Effector memory CD8-positive, alpha-beta T cell (primary cell): ENCODE measurements around the gene RAB4A.

Experiments
- ATAC-seq: fragments of 150-1000 bp; cut with Tn5 transposase; replicated peaks from 2 replicates; pipeline ENCODE4 v1.10.0; 2021; ENCODE audit warnings: mild to moderate bottlenecking, moderate library complexity
- DNase-seq, 3 experiments: peaks; one replicate each; pipeline ENCODE4 v3.0.0; 2021
- H3K27ac Mint-ChIP-seq, 2 donors: one replicate each; pipeline ENCODE4 v1.8.0; 2022; ENCODE audit warnings: mild to moderate bottlenecking in 2 of 2, mixed read lengths in 2 of 2, moderate library complexity in 2 of 2
- H3K27me3 Mint-ChIP-seq, 2 donors: one replicate each; pipeline ENCODE4 v1.8.0; 2022; ENCODE audit warnings: mixed read lengths in 2 of 2
- H3K36me3 Mint-ChIP-seq: one replicate; pipeline ENCODE4 v1.8.0; 2022; ENCODE audit warnings: mild to moderate bottlenecking, moderate library complexity, mixed read lengths; ENCODE audit not compliant: insufficient read depth
- H3K4me1 Mint-ChIP-seq, 2 donors: one replicate each; pipeline ENCODE4 v1.8.0; 2022; ENCODE audit warnings: low read depth in 2 of 2, mixed read lengths in 2 of 2
- H3K4me3 Mint-ChIP-seq, 2 donors: one replicate each; pipeline ENCODE4 v1.8.0; 2022; ENCODE audit warnings: mild to moderate bottlenecking in 2 of 2, mixed read lengths in 2 of 2, moderate library complexity in 2 of 2
- H3K9me3 Mint-ChIP-seq, 2 donors: one replicate each; pipeline ENCODE4 v1.8.0; 2022; ENCODE audit warnings: mixed read lengths in 2 of 2

RAB4A gene

DNA sequence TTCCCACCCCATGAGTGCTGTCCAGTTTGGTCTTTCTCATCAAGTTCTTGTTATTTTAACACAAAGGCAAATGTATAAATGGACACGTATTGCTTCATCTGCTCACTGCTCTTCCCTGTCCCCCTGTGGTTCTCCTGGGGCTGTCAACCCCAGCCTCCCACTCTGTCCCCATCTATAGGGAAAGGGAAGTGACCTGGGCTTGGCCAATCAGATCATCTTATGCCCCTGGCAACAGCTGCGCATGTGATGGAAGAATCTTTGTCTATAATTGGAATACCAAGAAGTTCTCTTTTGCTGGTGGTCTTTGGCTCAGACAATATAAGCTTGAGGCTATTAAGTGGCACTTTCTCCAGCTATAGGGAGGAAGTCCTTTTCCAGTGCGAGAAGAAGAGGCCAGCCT is 76.6 kb downstream of the RAB4A start:
- no peak overlapping the region for H3K4me3 Mint-ChIP-seq
- peaks cover 0 to 6% of the 10 kb centered on the region in 2 donors for H3K4me1 Mint-ChIP-seq
- peaks cover 12% of the 10 kb centered on the region for H3K36me3 Mint-ChIP-seq
- no peaks in the 10 kb centered on the region for H3K9me3 Mint-ChIP-seq
- peaks cover 35 to 61% of the 10 kb centered on the region in 2 donors for H3K27me3 Mint-ChIP-seq
- DNase-seq (no peak), ATAC-seq (no peak)
- no peak overlapping the region for H3K27ac Mint-ChIP-seq

DNA sequence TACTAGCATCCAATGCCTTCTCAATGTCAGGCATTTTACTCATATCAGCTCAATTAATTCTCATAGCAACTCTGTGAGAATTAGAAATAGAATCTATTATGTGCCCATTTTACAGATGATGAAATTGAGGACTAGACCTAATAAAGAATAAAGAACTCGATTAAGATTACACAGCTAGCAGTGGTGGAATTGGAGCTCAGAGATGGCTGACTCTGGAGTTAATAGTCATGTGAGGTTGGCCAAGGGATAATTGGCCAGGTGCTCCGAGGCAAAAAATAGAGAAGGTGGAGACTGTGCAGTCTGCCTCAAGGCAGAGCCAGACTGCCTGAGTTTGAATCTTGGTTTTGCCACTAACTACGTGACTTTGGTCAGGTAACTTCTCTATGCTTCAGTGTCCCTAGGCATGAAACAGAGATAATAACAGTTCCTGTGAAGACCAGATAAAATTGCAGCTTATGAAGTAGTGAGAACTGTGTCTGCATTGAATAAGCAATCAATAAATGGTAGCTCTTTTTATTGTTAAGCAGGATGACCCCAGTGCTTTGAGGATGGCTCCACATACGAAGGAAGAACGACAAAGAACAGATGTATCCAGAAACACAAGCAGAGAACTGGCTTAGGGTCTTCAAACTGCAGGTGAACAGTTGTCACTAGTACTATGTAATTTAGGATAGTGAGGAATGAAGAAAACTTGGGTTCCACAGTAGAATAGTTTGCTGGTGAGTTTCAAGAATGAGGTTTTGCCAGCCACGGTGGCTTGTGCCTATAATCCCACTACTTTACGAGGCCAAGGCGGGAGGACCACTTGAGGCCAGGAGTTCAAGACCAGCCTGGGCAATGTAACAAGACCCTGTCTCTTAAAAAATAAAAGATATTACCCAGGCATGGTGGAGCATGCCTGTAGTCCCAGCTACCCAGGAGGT is 78.8 kb downstream of the RAB4A start:
- no peak for ATAC-seq
- no peak for DNase-seq
- peaks cover 56 to 83% of the 10 kb centered on the region in 2 donors for H3K27me3 Mint-ChIP-seq
- no peaks in the 10 kb centered on the region for H3K36me3 Mint-ChIP-seq
- H3K9me3 Mint-ChIP-seq: no peaks in the 10 kb centered on the region
- H3K4me3 Mint-ChIP-seq: no peak overlapping the region
- no peaks in the 10 kb centered on the region for H3K4me1 Mint-ChIP-seq
- H3K27ac Mint-ChIP-seq: no peak overlapping the region

DNA sequence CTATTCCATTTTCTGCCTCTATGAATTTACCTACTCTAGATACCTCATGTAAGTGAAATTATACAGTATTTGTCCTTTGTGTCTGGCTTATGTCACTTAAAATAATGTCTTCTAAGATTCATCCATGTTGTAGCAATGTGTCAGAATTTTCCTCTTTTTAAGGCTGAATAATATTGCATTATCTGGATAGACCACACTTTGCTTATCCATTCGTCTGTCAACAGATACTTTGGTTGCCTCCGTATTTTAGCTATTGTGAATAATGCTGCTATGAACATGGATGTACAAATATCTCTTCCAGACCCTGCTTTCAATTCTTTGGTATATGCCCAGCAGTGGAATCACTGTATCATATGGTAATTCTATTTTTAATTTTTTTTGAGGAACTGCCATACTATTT is 82.1 kb downstream of the RAB4A start:
- Mint-ChIP-seq H3K27me3 (peaks cover 64 to 84% of the 10 kb centered on the region in 2 donors), H3K36me3 (no peaks in the 10 kb centered on the region), H3K27ac (no peak overlapping the region), H3K9me3 (no peaks in the 10 kb centered on the region), H3K4me3 (no peak overlapping the region), H3K4me1 (no peaks in the 10 kb centered on the region)
- ATAC-seq (no peak), DNase-seq (no peak)

DNA sequence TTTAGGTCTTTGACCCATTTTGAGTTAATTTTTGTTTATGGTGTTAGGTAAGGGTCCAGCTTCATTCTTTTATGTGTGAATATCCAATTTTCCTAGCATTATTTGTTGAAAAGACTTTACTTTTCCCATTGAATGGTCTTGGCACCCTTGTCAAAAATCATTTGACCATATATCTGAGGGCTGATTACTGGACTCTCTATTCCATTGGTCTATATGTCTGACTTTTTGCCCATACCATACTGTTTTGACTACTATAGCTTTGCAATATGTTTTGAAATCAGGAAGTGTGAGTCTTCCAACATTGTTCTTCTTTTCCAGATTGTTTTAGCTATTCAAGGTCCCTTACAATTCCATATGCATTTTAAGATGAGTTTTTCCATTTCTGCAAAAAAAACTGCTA is 83.3 kb downstream of the RAB4A start:
- ATAC-seq: no peak
- no peak for DNase-seq
- no peak overlapping the region for H3K4me3 Mint-ChIP-seq
- no peak overlapping the region for H3K27ac Mint-ChIP-seq
- H3K9me3 Mint-ChIP-seq: no peaks in the 10 kb centered on the region
- no peaks in the 10 kb centered on the region for H3K36me3 Mint-ChIP-seq
- no peaks in the 10 kb centered on the region for H3K4me1 Mint-ChIP-seq
- peaks cover 72 to 94% of the 10 kb centered on the region in 2 donors for H3K27me3 Mint-ChIP-seq
